Inflammatory macrophage (primary cell): ENCODE measurements around the gene NCOA3.

Experiments
- DNase-seq, 2 donors: peaks; one replicate each; pipeline ENCODE4 v3.0.0-alpha.2; 2020 to 2022

NCOA3 gene

GRCh38 chr20:47667531-47668312 lies 166.0 kb downstream of the NCOA3 start:
- no peak for DNase-seq

DNA sequence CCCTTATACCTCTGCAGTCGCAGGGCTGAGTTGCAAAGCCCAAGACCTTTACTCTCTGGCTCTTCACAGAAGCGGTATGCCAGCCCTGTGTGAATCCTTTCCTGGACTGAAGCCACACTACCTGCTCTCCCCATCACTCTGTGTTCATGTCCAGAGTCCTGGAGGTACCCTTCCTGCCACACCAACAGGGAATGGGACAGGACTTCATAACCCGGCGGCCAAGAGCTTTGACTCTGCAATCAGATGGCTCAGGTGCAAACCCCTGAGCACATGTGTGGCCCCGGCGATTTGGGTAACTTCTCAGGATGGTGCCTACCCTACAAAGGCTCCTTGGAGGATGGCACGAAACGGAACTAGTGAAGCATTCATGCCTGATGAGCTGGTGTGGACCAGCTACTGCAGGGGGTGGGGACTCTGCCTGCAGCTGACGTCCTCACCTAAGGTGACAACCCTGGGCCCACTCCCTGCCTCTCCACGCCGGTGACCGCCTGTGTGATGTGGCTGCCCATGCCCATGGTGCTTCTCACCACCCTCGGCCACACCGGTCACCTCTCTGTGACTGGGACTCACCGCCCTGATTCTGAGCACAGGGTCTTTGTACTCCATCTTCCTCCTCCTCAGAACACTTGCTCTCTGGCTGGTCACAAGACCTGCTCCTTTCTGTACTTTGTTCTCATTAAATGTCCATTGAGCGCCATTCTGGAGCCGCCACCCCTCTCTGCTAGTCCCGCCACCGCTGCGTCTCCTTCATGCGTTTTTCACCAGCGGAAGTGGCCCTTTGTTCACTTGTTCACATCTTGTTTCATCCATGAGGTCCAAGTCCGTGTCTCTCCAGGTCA lies 166.8 kb downstream of the NCOA3 start:
- DNase-seq = no peak

- DNase-seq = no peak
Observed at GRCh38 chr20:47669152-47669425, 167.4 kb downstream of the NCOA3 start.

DNA sequence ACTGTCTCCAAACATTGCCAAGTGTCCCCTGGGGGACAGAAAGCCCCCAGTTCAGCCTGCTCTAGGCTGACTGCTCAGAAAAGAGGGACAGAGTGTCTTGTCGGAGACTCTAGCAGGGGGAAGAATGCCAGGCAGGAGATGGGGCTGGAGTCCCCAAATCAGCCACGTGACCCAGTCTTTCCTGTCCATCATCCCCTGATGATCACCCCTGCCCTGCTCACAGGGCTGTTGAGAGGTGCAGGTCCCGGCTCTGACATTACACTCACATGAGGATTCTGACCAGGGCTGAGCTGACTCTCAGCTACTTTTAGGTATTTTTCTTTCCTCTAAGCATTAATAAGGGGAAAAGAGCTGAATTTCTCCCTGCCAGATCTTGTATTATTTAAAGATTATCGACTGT lies 167.8 kb downstream of the NCOA3 start:
- DNase-seq = no peak

DNA sequence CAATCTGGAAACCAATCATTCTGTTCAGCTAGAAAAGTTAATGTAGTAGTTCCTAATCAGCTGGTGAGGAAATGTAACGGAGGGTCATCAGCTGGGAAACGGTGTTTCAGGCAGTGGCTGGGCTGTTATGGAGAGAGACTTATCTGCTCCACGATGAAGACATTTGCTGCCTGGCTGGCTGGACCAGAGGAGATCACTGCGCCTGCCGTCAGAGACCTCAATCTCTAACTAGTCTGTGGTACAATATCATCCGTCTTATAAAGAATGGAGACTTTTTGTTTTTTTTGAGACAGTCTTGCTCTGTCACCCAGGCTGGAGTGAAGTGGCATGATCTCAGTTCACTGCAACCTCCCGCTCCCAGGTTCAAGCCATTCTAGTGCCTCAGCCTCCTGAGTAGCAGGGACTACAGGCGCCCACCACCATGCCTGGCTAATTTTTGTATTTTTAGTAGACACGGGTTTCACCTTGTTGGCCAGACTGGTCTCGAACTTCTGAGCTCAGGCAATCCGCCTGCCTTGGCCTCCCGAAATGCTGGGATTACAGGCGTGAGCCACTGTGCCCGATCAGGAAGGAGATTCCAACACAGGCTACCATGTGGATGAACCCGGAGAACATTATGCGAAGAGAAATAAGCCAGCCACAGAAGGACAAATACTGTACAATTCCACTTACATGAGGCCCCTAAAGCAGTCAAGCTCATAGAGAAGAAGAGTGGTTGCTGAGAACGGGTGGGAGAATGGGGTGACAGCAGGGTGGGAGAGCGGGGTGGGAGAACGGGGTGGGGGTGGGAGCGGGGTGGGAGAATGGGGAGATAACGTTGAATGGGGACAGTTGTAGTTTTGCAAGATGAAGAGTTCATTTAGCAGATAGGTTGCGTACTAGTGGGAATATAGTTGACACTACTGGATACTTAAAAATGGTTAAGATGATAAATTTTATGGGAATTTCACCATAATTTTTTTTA lies 168.5 kb downstream of the NCOA3 start:
- DNase-seq = no peak

DNA sequence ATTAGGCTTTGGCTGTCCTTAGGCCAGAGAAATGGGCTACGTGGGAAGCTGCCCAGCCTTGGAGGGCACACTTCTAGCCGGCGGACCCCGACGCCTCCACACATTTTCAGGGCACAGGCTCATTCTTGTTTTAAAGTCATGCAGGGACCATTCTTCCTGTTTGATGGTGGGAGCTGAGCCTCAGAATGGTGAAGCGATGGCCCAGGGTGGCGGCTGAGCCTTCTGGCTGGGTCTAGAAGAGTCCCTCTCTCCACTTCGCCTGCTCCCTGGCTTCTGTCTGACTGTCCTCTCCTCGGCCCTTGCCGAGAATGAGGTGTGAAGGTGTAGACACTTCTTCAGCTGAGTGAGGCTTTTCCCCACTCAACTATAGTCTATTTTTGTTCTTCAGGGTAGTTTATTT lies 169.2 kb downstream of the NCOA3 start:
- DNase-seq = no peak

DNA sequence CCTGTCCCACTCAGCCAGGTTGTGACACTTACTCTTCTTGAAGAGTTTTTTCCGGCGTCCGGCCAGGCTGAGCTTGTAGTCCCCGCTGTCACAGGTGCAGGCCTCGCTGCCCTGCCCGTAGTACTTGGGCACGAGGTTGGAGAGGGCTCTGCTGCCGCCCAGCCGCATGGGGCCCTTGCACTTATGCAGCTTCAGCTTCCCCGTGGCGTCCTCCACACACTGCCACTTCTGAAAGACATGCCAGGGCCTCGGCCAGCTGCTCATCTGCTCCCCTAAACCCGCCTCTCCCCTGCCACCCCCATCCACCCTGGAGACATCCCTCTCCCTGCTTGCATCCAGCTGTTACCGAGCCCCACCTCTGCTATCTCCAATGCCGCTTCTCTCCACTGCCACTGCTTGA lies 170.5 kb downstream of the NCOA3 start:
- no peak for DNase-seq

- DNase-seq = no peak
Observed at GRCh38 chr20:47672886-47673670, 171.4 kb downstream of the NCOA3 start.

GRCh38 chr20:47673671-47673955 lies 171.9 kb downstream of the NCOA3 start:
- no peak for DNase-seq

GRCh38 chr20:47674145-47674544 lies 172.5 kb downstream of the NCOA3 start:
- DNase-seq = no peak

GRCh38 chr20:47674686-47675085 lies 173.0 kb downstream of the NCOA3 start:
- DNase-seq = no peak

GRCh38 chr20:47675190-47676142 lies 173.8 kb downstream of the NCOA3 start:
- DNase-seq = no peak

DNA sequence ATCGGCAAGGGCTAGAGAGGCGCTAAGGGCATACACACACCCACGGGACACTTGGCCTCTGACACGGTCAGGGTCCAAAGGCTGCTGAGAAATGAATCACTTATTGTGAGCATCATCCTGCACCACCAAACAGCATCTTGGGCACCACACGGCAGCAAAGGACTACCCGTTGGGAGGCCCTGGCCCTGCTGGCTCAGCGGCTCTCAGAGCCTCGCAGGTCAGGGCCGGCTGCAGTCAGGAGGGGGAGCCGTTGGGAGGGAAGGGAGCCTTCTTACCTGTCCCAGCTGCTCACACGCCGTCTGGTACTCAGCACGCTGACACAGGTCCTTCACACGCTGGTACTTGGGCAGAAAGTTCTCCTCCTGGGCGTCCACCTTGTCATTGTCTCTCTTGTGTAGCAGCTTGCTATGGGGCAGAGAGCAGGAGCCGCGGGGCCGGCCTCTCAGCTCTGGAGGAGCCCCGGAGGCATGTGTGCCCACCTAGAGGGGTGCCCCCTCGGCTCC lies 174.6 kb downstream of the NCOA3 start:
- DNase-seq = no peak

DNA sequence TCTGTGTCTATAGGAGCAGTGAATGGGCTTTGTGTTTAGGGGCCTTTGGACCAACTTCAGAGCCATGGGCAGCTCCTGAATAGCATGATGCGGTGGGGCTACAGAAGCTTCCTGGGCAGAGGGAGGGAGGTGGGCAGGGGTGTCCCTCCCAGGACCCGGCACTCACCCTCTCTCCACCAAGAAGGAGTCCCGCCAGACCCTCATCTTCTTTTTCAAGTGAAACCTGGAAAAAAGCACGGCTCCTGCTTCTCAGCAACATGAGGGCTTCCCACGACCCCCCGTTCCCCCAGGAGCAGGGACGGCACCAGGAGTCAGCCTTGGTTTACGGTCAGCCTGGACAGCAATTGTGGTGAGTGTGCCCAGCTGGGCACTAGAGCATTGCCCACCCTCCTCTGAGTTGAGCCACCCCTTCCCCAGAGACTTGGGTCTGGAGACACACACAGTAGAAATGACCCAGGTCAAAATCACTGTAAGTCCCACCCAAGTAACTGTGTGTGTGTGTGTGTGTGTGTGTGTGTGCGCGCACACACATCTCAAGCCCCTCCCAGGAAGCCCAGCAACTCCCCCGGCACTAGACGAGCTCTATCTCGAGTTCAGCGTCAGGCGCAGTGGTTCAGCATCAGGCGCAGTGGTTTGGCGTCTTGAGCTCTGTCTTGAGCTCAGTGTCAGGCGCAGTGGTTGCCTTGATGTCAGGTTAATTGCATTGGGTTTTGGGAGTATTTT lies 175.4 kb downstream of the NCOA3 start:
- no peak for DNase-seq

- DNase-seq = peak in 1 of 2 donors; percentile 32
Observed at GRCh38 chr20:47677635-47678453, 176.2 kb downstream of the NCOA3 start.

DNA sequence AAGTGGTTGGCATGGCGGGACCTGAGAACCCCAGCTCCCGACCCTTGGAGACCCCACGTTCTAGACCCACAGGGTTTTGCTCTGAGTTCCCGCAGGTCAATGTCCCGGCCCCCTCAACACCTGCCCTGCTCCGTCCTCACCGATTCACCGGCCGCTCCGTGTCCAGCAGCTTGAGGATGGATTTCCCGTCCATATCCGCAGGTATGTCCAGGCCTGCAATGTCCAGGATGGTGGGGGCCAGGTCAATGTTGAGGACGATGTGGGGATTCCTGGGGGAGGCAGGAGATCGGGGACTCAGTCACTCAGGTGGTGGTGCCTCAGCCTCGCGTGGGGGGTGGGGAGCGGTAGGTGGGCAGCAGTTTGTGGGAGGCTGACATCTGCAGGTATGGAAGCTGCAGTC lies 176.8 kb downstream of the NCOA3 start:
- no peak for DNase-seq

GRCh38 chr20:47679462-47679861 lies 177.8 kb downstream of the NCOA3 start:
- DNase-seq = no peak

- no peak for DNase-seq
Observed at GRCh38 chr20:47680804-47681529, 179.3 kb downstream of the NCOA3 start.
